EH (cell line): ENCODE results near the gene FAM25A.
A peak's percentile ranks its signal among the peaks of the same experiment; 100 is the strongest.
"Not testable (repeated sequence)": the region's sequence is repeated elsewhere in the genome, so short reads cannot be mapped to it uniquely, and the experiment has no call there.

Source experiments
- DNase-seq: peaks from one replicate; pipeline ENCODE4 v3.0.0-alpha.2; 2015; ENCODE audit warnings: low read depth

The FAM25A gene

DNA sequence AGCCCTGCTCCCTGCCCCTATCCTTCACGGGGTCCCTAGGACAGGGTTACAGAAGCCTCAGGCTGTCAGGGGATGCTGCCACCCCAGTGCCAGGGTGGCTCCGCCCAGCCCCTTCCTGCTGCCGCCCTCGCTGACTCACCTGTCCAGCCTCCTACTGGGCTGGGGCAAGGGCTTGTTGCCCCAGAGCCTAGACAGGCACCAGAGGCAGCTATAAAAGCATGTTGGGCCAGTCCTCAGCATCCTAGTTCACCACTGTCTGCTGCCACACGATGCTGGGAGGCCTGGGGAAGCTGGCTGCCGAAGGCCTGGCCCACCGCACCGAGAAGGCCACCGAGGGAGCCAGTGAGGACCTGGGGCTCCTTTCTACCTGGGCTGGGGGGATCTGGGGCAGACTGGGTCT, at the start of gene FAM25A:
TSS of gene FAM25A (plus strand) at position 239 of the 400 bp plus-strand sequence. CDS start at position 270, 31 bp downstream.
- DNase-seq = not testable (repeated sequence)

GRCh38 chr10:86970982-86971231, 49.2 kb upstream of the FAM25A start:
- DNase-seq = no peak

DNA sequence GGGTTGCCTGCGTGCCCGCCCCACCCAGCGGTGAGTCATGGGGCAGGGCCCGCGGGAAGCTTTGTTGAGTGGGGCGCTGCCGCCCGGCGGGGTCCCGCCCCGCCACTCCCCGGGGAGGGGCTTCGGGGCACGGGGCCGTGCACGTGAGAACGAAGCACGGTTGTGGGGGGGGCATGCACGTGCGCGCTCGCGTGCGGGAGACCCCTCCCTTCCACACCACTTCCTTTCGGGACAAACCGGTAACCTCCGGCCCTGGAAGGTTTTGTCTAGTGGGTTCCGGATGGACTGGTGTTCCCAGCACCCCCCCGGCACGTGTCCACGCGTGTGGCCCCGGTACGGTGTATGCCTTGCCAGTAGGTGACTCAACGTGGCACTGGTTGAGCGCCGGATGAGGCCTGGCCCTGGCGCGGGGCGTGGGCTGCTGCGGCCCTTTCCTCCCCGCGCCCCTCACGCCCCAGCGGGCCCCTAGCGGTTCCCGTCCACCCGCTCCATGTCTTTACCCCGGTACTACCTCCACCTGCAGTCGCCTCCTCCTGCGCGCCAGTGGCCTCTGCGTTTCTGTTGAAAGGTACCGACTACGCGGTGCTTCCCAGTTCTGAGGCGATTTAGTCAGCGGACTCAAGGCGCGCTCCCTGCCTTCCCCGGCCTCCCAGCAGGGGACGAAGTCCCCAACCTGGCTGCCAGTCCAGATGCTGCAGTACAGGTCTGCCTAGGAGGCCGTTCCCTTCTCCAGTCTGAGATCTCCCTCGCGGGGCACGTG, 48.7 kb upstream of the FAM25A start:
- DNase-seq = peak; percentile 90

GRCh38 chr10:86972613-86973380, 47.3 kb upstream of the FAM25A start:
- DNase-seq = no peak

- no peak for DNase-seq
Observed at GRCh38 chr10:86974484-86974883, 45.6 kb upstream of the FAM25A start.

DNA sequence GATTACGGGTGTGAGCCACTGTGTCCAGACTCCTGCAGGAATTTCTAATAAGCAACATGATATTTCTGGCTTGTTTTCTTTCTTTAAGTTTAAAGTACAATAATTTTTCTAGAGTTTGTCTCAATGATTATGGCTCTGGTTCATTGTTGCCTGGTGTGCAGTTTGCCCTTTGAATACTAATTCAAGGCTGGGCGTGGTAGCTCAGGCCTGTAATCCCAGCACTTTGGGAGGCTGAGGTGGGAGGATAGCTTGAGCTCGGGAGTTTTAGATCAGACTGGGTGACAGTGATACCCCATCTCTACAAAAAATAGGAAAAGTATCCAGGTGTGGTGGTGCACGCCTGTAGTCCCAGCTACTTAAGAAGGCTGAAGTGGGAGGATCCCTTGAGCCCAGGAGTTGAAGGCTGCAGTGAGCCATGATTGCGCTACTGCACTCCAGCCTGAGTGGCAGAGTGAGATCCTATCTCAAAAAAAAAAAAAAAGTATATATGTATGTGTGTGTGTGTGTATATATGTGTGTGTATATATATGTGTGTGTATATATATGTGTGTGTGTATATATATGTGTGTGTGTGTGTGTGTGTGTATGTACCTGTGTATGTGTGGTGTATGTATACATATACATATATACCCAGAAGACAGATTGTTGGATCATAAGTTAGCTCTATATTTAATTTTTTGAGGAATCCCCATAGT, 43.6 kb upstream of the FAM25A start:
- no peak for DNase-seq

- DNase-seq = not testable (repeated sequence)
Observed at GRCh38 chr10:86978457-86978856, 41.6 kb upstream of the FAM25A start.

DNA sequence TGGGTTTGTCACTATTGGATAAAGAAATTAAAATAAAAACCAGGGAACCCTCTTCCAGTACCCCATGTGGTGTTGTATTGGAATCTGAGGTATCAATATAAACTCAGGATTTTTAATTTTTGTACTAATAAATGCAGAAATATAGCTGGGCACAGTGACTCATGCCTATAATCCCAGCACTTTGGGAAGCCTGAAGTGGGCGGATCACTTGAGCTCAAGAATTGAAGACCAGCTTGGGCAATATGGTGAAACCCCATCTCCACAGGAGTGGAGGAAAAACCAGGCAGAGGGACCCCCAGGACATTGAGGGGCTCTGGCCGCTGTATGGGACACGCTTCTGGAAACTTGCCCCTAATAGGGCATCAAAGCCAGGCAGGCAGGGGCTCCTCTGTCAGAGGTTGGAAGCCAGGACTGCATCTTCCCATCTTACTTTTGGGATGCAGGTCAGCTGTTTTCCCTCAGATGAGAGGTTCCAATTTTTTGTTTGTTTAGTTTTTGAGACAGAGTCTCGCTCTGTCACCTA, 40.7 kb upstream of the FAM25A start:
- DNase-seq = no peak

DNA sequence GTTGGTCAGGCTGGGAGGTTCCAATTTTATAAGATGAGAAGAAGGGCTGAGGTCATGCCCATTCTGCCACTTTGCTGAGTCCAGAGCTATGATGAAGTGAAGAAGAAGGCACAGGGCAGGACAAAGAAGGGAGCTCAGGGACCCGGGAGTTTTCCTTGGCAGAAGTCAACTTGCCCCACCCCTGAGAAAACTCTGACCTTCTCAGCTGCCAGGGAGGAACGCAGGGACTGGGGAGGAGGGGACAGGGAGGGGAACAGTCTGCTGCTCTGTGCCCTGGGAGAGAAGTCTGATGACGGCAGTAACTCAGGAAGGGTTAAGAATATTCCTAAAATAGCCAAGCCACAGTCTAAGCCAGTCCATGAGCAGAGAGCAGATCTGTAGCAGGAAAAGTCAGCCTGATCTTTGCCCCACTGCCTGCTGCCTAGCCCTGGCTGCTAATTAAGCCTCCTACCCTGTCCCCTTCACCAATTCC, 40.1 kb upstream of the FAM25A start:
- DNase-seq = peak; percentile 64

- not testable (repeated sequence) for DNase-seq
Observed at GRCh38 chr10:86981020-86981419, 39.1 kb upstream of the FAM25A start.

- no peak for DNase-seq
Observed at GRCh38 chr10:86981716-86982115, 38.4 kb upstream of the FAM25A start.

DNA sequence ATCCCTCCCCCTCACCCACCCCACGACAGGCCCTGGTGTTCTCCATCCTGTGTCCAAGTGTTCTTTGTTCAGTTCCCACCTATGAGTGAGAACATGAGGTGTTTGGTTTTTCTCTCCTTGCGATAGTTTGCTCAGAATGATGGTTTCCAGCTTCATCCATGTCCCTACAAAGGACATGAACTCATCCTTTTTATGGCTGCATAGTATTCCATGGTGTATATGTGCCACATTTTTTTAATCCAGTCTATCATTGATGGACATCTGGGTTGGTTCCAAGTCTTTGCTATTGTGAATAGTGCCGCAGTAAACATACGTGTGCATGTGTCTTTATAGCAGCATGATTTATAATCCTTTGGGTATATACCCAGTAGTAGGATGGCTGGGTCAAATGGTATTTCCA, 35.6 kb upstream of the FAM25A start:
- not testable (repeated sequence) for DNase-seq

GRCh38 chr10:86988520-86988919, 31.6 kb upstream of the FAM25A start:
- no peak for DNase-seq

- not testable (repeated sequence) for DNase-seq
Observed at GRCh38 chr10:86991362-86991761, 28.7 kb upstream of the FAM25A start.

DNA sequence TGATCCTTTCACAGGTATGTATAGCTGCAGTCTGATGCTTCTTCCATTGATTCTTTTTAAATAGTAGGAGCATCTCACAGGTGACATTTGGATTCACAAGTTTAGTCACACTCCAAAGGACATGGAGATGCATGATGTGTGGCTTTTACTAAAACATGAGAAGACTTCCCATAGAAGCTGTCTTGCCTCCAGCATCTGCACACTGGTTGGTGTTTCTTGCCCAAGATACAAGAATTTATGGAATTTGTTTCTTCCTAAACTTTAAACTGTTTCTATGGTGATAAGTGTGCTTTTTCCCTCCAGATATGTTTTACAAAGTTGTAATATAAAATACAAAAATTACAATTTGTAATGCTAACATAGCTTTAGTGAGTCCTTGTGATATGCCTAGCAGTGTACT, 27.6 kb upstream of the FAM25A start:
- peak; percentile 58 for DNase-seq

GRCh38 chr10:86992929-86993328, 27.2 kb upstream of the FAM25A start:
- DNase-seq = no peak

DNA sequence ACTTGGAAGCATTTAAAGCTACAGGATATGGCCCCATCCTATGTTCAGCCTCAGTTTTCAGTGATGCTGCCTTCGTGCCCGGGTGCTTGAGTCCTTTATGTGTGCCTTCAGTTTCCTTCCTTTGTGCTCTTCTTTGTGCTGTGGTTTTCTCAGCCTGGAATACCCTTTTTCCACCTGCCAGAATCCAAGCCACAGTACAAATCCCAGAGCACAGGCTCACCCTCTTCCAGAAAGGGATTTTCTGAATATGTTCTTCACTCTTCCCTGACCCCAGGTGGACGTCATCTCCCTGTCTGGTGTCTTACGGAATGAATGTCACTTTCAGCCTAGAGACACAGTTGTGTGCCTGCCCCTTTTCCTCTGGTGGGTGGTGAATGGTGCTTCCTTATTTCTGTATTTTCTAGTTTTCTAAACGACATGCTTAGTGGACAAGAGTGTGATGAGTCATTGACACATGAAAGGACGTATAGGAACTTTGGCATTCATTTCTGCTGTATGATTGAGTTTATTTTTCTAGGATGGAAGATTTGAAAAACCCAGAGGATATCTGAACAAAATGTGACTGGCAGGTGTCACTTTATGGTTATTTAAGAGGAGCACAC, 20.2 kb upstream of the FAM25A start:
- DNase-seq = not testable (repeated sequence)

GRCh38 chr10:87000491-87000890, 19.6 kb upstream of the FAM25A start:
- DNase-seq = peak; percentile 28

DNA sequence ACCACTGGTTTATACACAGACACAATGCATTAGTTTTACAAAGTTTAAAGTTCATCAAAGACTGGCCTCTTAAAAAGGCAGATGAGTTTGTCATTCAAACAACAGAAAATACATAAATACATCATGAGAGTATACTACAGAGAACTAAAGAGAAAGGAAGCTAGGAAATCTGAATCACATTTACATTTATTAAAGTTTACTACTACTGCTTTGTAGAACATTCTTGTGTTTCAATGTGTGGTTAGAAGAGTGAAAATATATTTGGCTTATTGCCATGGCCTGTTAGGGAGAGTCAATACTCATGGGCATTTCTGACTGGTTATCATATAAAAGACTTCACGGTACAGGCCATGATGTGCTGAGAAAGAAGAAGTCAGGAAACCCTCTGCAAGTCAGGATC, 13.0 kb upstream of the FAM25A start:
- DNase-seq = peak; percentile 39

DNA sequence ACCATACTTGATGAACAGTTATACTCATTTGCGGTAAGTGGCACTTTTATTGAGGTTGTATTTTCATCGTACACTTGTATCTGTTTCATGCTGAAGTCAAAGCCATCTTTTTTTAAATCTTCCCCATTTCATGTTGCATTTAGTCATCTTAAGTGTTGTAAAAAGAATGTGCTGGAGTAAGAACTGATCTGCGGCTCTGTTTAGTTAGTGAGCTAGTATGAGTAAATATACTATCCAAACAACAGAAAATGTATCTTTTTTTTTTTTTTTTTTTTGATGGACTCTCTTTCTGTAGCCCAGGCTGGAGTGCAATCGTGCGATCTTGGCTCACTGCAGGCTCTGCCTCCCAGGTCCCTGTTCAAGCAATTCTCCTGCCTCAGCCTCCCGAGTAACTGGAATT, 12.4 kb upstream of the FAM25A start:
- not testable (repeated sequence) for DNase-seq

GRCh38 chr10:87008303-87008702, 11.8 kb upstream of the FAM25A start:
- DNase-seq = not testable (repeated sequence)

- not testable (repeated sequence) for DNase-seq
Observed at GRCh38 chr10:87009134-87009696, 10.9 kb upstream of the FAM25A start.
